Measurements from ENCODE around the gene PTPRB. TPM values are rescaled to one million over a fixed set of nuclear protein-coding genes. Genes with fewer than 3 reads are reported as not detected.

The PTPRB gene
- total RNA-seq, 1 experiment from 2014 or later, result 43.2 TPM

GRCh38 chr12:70550180-70550577 is 87.0 kb downstream of the PTPRB start:
- no peaks in the 10 kb centered on the region for H3K27me3 Mint-ChIP-seq (ENCODE audit: unreplicated experiment)
- H3K27ac Mint-ChIP-seq (ENCODE audit: unreplicated experiment), result no peak overlapping the region
- CTCF ChIA-PET, result no interaction called here
- intact Hi-C loops (cut with micrococcal nuclease; ENCODE audit: unreplicated experiment), result no loop called here
- H3K9me3 Mint-ChIP-seq (ENCODE audit: low read depth, unreplicated experiment), result no peaks in the 10 kb centered on the region
- TF ChIP-seq, protein P1, sequence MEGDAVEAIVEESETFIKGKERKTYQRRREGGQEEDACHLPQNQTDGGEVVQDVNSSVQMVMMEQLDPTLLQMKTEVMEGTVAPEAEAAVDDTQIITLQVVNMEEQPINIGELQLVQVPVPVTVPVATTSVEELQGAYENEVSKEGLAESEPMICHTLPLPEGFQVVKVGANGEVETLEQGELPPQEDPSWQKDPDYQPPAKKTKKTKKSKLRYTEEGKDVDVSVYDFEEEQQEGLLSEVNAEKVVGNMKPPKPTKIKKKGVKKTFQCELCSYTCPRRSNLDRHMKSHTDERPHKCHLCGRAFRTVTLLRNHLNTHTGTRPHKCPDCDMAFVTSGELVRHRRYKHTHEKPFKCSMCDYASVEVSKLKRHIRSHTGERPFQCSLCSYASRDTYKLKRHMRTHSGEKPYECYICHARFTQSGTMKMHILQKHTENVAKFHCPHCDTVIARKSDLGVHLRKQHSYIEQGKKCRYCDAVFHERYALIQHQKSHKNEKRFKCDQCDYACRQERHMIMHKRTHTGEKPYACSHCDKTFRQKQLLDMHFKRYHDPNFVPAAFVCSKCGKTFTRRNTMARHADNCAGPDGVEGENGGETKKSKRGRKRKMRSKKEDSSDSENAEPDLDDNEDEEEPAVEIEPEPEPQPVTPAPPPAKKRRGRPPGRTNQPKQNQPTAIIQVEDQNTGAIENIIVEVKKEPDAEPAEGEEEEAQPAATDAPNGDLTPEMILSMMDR (IDR thresholded peaks at IDR 0.05; ENCODE audit: unreplicated experiment), result no peak
- no peaks in the 10 kb centered on the region for H3K4me1 Mint-ChIP-seq (ENCODE audit: low read depth, unreplicated experiment)
- BruUV-seq (replicated peaks), result no TSS peak
- peaks cover 37% of the 10 kb centered on the region for H3K36me3 Mint-ChIP-seq (ENCODE audit: insufficient read depth, unreplicated experiment)
- no peak for DNase-seq
- no peak overlapping the region for H3K4me3 Mint-ChIP-seq (ENCODE audit: low read depth, unreplicated experiment)

GRCh38 chr12:70549340-70550179 is 87.7 kb downstream of the PTPRB start:
- CTCF ChIA-PET, result no interaction called here
- Mint-ChIP-seq H3K36me3 (ENCODE audit: insufficient read depth, unreplicated experiment) (peaks cover 31% of the 10 kb centered on the region), H3K27me3 (ENCODE audit: unreplicated experiment) (no peaks in the 10 kb centered on the region), H3K9me3 (ENCODE audit: low read depth, unreplicated experiment) (no peaks in the 10 kb centered on the region), H3K4me1 (ENCODE audit: low read depth, unreplicated experiment) (no peaks in the 10 kb centered on the region), H3K4me3 (ENCODE audit: low read depth, unreplicated experiment) (no peak overlapping the region), H3K27ac (ENCODE audit: unreplicated experiment) (no peak overlapping the region)
- TF ChIP-seq, protein P1 (IDR thresholded peaks at IDR 0.05; ENCODE audit: unreplicated experiment), result no peak
- BruUV-seq (replicated peaks), result no TSS peak
- no peak for DNase-seq
- intact Hi-C loops (cut with micrococcal nuclease; ENCODE audit: unreplicated experiment), result no loop called here

GRCh38 chr12:70543444-70543843 is 93.8 kb downstream of the PTPRB start:
- TF ChIP-seq, protein P1 (IDR thresholded peaks at IDR 0.05; ENCODE audit: unreplicated experiment), result no peak
- Mint-ChIP-seq H3K36me3 (ENCODE audit: insufficient read depth, unreplicated experiment) (peaks cover 38% of the 10 kb centered on the region), H3K27me3 (ENCODE audit: unreplicated experiment) (no peaks in the 10 kb centered on the region), H3K4me3 (ENCODE audit: low read depth, unreplicated experiment) (no peak overlapping the region), H3K9me3 (ENCODE audit: low read depth, unreplicated experiment) (no peaks in the 10 kb centered on the region), H3K4me1 (ENCODE audit: low read depth, unreplicated experiment) (peaks cover 13% of the 10 kb centered on the region), H3K27ac (ENCODE audit: unreplicated experiment) (peak overlapping the region; percentile 50)
- intact Hi-C loops (cut with micrococcal nuclease; ENCODE audit: unreplicated experiment), result no loop called here
- no peak for DNase-seq
- CTCF ChIA-PET, result no interaction called here
- no TSS peak for BruUV-seq (replicated peaks)

DNA sequence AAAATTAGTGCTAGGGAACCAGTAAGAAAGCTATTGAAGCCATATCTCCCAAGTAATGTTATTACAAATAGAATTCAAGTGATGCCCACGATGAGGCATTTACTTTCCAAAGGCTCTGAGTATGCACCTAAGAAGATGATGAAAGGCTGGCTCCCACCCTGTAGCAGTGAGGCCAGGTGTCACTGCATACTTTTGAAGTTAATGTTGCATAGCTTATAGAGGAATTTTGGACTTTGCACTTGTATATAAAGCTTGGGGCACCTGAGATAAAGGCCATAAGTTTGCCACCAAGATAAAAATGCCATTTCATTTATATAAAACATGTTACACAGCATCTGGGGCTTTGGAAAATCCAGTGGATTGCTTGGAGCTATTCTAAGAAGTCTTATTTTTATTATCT is 96.2 kb downstream of the PTPRB start:
- TF ChIP-seq, protein P1 (IDR thresholded peaks at IDR 0.05; ENCODE audit: unreplicated experiment), result no peak
- peaks cover 34% of the 10 kb centered on the region for H3K36me3 Mint-ChIP-seq (ENCODE audit: insufficient read depth, unreplicated experiment)
- H3K27me3 Mint-ChIP-seq (ENCODE audit: unreplicated experiment), result no peaks in the 10 kb centered on the region
- intact Hi-C loops (cut with micrococcal nuclease; ENCODE audit: unreplicated experiment), result no loop called here
- no peak overlapping the region for H3K4me3 Mint-ChIP-seq (ENCODE audit: low read depth, unreplicated experiment)
- no peak for DNase-seq
- no peaks in the 10 kb centered on the region for H3K9me3 Mint-ChIP-seq (ENCODE audit: low read depth, unreplicated experiment)
- no TSS peak for BruUV-seq (replicated peaks)
- H3K27ac Mint-ChIP-seq (ENCODE audit: unreplicated experiment), result no peak overlapping the region
- peaks cover 13% of the 10 kb centered on the region for H3K4me1 Mint-ChIP-seq (ENCODE audit: low read depth, unreplicated experiment)
- CTCF ChIA-PET, result interaction anchor here (0.6 kb wide), 1 partner anchor 223 kb away, joined by 3 read pairs; no protein-coding TSS in a partner anchor

Data from Calu3 (cell line).